ENCODE data around the gene BCL11A.

DNA sequence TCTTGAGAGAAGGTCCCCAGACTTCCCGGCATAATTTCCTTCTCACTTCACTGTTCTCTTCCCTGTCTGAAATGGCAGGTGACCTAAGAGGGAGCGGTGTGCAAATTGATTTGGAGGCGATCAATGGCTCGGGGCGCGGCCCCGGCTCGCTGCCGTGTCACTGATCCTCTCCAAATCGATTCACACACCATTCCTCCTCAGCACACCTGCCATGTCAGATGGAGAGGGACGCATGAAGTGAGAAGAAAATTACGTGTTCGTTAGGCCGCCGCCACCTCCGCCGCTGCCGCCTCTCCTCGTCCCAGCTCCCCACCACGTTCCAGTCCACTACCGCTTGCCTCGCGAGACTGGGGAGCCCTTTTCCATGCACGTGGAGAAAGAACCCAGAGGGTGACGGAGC lies 31.8 kb upstream of the BCL11A start:
- TF ChIP-seq, protein P1, sequence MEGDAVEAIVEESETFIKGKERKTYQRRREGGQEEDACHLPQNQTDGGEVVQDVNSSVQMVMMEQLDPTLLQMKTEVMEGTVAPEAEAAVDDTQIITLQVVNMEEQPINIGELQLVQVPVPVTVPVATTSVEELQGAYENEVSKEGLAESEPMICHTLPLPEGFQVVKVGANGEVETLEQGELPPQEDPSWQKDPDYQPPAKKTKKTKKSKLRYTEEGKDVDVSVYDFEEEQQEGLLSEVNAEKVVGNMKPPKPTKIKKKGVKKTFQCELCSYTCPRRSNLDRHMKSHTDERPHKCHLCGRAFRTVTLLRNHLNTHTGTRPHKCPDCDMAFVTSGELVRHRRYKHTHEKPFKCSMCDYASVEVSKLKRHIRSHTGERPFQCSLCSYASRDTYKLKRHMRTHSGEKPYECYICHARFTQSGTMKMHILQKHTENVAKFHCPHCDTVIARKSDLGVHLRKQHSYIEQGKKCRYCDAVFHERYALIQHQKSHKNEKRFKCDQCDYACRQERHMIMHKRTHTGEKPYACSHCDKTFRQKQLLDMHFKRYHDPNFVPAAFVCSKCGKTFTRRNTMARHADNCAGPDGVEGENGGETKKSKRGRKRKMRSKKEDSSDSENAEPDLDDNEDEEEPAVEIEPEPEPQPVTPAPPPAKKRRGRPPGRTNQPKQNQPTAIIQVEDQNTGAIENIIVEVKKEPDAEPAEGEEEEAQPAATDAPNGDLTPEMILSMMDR (IDR thresholded peaks at IDR 0.05), result no peak
- TF ChIP-seq POLR2AphosphoS5 (IDR thresholded peaks at IDR 0.05), result no peak
